Psoas muscle (tissue), 8 donors: ENCODE data around the gene TNS3. TPM values are rescaled to one million over a fixed set of nuclear protein-coding genes. Genes with fewer than 3 reads are reported as not detected.

Source experiments
- ATAC-seq, 4 donors: fragments of 200-7000 bp; cut with Tn5 transposase; one replicate each; pipeline ENCODE4 v1.9.1; 2020; ENCODE audit warnings: moderate library complexity in 3 of 4, mild to moderate bottlenecking in 2 of 4
- DNase-seq, 2 donors: peaks; one replicate each; pipeline ENCODE4 v3.0.0-alpha.2; 2020
- H3K27ac ChIP-seq: fragments of 200-600 bp; one replicate; pipeline ENCODE4 v1.8.0; 2022
- H3K27me3 ChIP-seq, 3 donors: fragments of 200-600 bp in 1 of 3; one replicate each; pipeline versions ENCODE4 v1.6.1 to v1.8.0; 2013 to 2022; ENCODE audit warnings: low read length in 2 of 3, mild to moderate bottlenecking in 2 of 3, moderate library complexity in 1 of 3; ENCODE audit not compliant: insufficient read depth in 3 of 3
- H3K36me3 ChIP-seq, 2 donors: fragments of 200-600 bp in 1 of 2; one replicate each; pipeline versions ENCODE4 v1.6.1 to v1.8.0; 2013 to 2022; ENCODE audit warnings: low read depth in 1 of 2, mild to moderate bottlenecking in 1 of 2, moderate library complexity in 1 of 2; ENCODE audit not compliant: insufficient read depth in 1 of 2
- H3K4me1 ChIP-seq: fragments of 200-600 bp; one replicate; pipeline ENCODE4 v1.8.0; 2022
- H3K4me3 ChIP-seq: fragments of 200-600 bp; one replicate; pipeline ENCODE4 v1.8.0; 2022; ENCODE audit warnings: mild to moderate bottlenecking
- H3K9me3 ChIP-seq: fragments of 200-600 bp; one replicate; pipeline ENCODE4 v1.8.0; 2022
- CTCF ChIP-seq: fragments of 200-600 bp; IDR thresholded peaks from one replicate; pipeline ENCODE4 v1.8.0; 2022; ENCODE audit warnings: antibody characterized with exemption
- WGBS, 3 donors: extraction: QIAGEN DNeasy Blood & Tissue Kit; methylation state at CpG; one replicate each; pipeline versions ENCODE4 v1.1.6 to v1.1.7; 2013; 5-methylcytosine and 5-hydroxymethylcytosine counted together
- intact Hi-C, 2 donors: fragments of 100-400 bp; cut with DNase I; formaldehyde crosslinking; loops; one replicate each; pipeline versions ENCODE4 v1.11.0 to v1.14.2; 2022
- polyA plus RNA-seq, 3 donors: library from polyadenylated mRNA; stranded (reverse); fragments of 200-250 nt; gene quantifications; one replicate each; pipeline ENCODE4 v1.2.3, GENCODE V29; 2013
- total RNA-seq, 4 donors: library from RNA; stranded (reverse); fragmentation: NEBNext Ultra II Directional in 2 of 4; extraction: Animal tissue kit (Norgen Biotek cat#: 25700) in 2 of 4; gene quantifications; one replicate each; pipeline versions ENCODE4 v1.2.1 to v1.2.4, GENCODE V29; 2021 to 2023
- donor health status: healthy with polysubstance abuse.
- donor health status: DM: no; HTN: no; CAD: no; lungs with moderate emphysema.
- donor health status: Bipolar disorder and iron deficiency.
- donor health status: healthy.
- donor health status: DM: yes; HTN: yes; CAD: no.
- donor health status: DM: no; HTN: no; CAD: no.
- donor health status: DM: no; HTN: no; CAD: no.
- donor health status: DM: yes; HTN: yes; CAD: no.

The TNS3 gene
- total and polyA plus RNA-seq, 7 donors = 11.5 to 75.3 (median 35.0) TPM

DNA sequence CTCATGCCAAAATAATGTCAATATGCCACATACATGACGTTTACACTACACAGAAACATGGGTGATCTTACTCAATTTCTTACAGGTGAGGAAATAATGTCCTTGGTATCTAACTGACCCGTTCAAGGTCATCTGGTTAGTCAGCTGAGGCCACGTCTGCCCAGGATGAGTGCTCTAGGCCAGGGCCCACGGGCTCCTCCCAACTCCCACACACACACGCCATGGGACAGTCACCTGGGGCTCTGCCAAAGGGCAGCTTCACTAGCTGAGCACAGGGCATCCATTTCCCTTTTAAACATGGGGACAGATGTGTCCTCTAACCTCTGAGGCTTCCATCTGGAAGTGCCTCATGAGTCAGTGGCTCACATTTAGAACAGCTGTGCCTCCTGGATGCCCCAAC is 123.9 kb downstream of the TNS3 start:
- Histone ChIP-seq H3K4me3 (no peak overlapping the region), H3K9me3 (no peaks in the 10 kb centered on the region), H3K27me3 (no peaks in the 10 kb centered on the region), H3K36me3 (no peaks in the 10 kb centered on the region), H3K4me1 (peaks cover 38% of the 10 kb centered on the region), H3K27ac (peak overlapping the region; percentile 73)
- intact Hi-C loops = no loop called here
- no peak for TF ChIP-seq CTCF
- WGBS, 3 donors = 9 to 31% (median 24%) methylated on average over 5 of the region's 5 CpGs
- ATAC-seq = peak; percentile 62 to 80 (median 78)
- peak; percentile 90 to 96 for DNase-seq

- 95 to 97% (median 97%) methylated on average over 14 of the region's 14 CpGs for WGBS, 3 donors
- DNase-seq = no peak
- Histone ChIP-seq H3K4me3 (no peak overlapping the region), H3K27ac (no peak overlapping the region), H3K4me1 (peaks cover 45% of the 10 kb centered on the region), H3K36me3 (no peaks in the 10 kb centered on the region), H3K9me3 (no peaks in the 10 kb centered on the region), H3K27me3 (no peaks in the 10 kb centered on the region)
- ATAC-seq = no peak
- TF ChIP-seq CTCF = no peak
- intact Hi-C loops = no loop called here
Measured at GRCh38 chr7:47456210-47456955, 125.5 kb downstream of the TNS3 start.

DNA sequence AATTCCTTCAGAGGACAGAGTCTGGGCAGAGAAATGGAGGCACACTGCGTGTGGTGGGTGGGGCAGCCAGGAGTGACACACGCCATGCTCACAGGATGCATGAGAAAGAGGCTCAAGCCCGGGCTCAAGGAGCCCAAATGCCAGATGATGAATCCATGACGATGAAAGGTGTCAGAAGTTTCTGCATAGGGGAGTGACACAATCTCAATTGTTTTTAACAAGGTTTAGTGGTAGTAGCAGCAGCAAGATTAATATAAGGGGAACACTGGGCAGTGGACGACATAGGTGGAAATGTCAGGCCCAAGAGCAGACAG is 126.1 kb downstream of the TNS3 start:
- Histone ChIP-seq H3K36me3 (no peaks in the 10 kb centered on the region), H3K9me3 (no peaks in the 10 kb centered on the region), H3K27ac (no peak overlapping the region), H3K27me3 (no peaks in the 10 kb centered on the region), H3K4me3 (no peak overlapping the region), H3K4me1 (peaks cover 45% of the 10 kb centered on the region)
- no peak for DNase-seq
- intact Hi-C loops = no loop called here
- no peak for ATAC-seq
- no peak for TF ChIP-seq CTCF
- WGBS, 3 donors = 94 to 96% (median 94%) methylated on average over 5 of the region's 5 CpGs

DNA sequence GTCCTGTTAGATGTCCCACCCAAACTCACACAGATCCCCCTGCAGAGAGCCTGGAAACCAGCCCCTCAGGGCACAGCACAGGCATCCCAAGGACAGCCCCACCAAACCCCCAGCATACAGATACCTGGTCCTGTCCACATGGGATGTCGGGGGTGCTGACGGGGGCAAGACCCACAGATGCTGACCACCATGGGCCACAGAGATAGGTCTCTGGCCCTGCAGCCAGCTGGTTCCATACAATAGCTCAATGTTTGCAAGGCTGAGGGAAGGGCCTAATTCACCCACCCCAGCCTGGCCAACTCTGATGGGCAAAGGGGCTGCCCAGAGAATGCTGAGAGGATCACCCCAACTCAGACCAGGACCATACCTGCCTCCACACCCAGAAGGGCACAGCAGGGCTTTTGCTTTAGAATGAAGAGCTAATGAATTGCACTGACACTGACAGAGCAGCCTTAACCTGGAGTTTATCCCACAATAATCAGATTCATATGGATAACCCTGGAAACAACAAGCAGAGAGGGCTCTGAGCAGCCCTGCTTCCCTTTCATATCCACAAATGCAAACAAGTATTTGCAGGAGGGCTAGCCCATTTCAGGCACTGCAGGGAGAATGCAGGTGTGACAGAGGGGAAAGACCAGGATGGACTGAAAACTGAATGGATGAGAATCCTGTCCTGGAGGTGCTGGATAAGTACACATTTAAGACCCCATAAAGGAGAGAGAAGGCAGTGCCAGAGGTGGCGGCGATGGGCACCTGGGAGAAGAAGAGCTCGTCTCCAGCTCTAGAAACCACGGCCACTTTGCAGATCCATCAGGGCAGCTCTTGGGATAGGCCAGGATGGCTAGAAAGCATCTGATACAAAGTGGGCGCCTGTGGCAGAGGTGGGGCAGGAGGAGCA is 126.7 kb downstream of the TNS3 start:
- Histone ChIP-seq H3K36me3 (no peaks in the 10 kb centered on the region), H3K9me3 (no peaks in the 10 kb centered on the region), H3K4me1 (peaks cover 44% of the 10 kb centered on the region), H3K27ac (peak overlapping the region; percentile 94), H3K4me3 (no peak overlapping the region), H3K27me3 (no peaks in the 10 kb centered on the region)
- intact Hi-C loops = no loop called here
- ATAC-seq (no peak), DNase-seq (no peak)
- 90 to 99% (median 94%) methylated on average over 7 of the region's 7 CpGs for WGBS, 3 donors
- TF ChIP-seq CTCF = no peak
